HCT116 (cell line): ENCODE measurements around the gene FAHD1. TPM values are rescaled to one million over a fixed set of nuclear protein-coding genes. Genes with fewer than 3 reads are reported as not detected.

Experiments
- ATAC-seq: fragments of 200-7000 bp; cut with Tn5 transposase; 2 replicates; pipeline ENCODE4 v1.9.1; 2020; ENCODE audit warnings: mild to moderate bottlenecking, moderate library complexity
- BruUV-seq: library from RNA; stranded (reverse); fragments of 400-500 nt; replicated peaks from 2 replicates; lab custom pipeline; 2021; lab: Mats Ljungman, UMichigan
- CTCF ChIA-PET: fragments of 300-600 bp; sonication (Branson Sonifier 250); formaldehyde crosslinking; loops from one replicate; lab custom pipeline; 2021; ENCODE audit warnings: antibody characterized with exemption; lab: Charles Lee
- POLR2A ChIA-PET: fragments of 300-600, 350-600 bp; sonication (Branson Sonifier 250); formaldehyde crosslinking; loops from one replicate; lab custom pipeline; 2021; ENCODE audit warnings: antibody characterized with exemption; lab: Charles Lee
- RAD21 ChIA-PET, 2 experiments: fragments of 300-600 bp; sonication (Branson Sonifier 250); formaldehyde crosslinking; loops; one replicate each; lab custom pipeline; 2023; ENCODE audit warnings: low total read pairs in 2 of 2; ENCODE audit not compliant: uncharacterized antibody in 2 of 2, unreplicated experiment in 2 of 2, low non-redundant PET in 1 of 2; lab: Charles Lee
- DNase-seq: peaks from one replicate; pipeline ENCODE4 v3.0.0-alpha.2; 2010; ENCODE audit warnings: low read depth, low spot score
- H2AFZ ChIP-seq: fragments of 200-600 bp; shearing (Covaris generic), sonication (generic); 2 replicates; pipeline ENCODE4 v1.6.1; 2017; ENCODE audit warnings: low read depth, mixed run types, mixed read lengths, antibody characterized with exemption, low read length; ENCODE audit not compliant: poor library complexity, severe bottlenecking
- H3K27ac ChIP-seq: 2 replicates; pipeline ENCODE4 v1.5.1; 2012; ENCODE audit warnings: low read depth, low read length
- H3K27me3 ChIP-seq: fragments of 200-600 bp; sonication (generic); 2 replicates; pipeline ENCODE4 v1.6.1; 2016; ENCODE audit warnings: mixed run types, low read length, mixed read lengths; ENCODE audit not compliant: insufficient read depth
- H3K36me3 ChIP-seq, 2 experiments: fragments of 200-500 bp in 1 of 2; fragments of 200-600 bp in 1 of 2; sonication (Bioruptor generic) in 1 of 2; sonication (generic) in 1 of 2; 2 replicates each; pipeline versions ENCODE4 v1.5.1 to v1.6.1; 2014 to 2016; ENCODE audit warnings: low read length in 2 of 2, inconsistent platforms in 1 of 2, mixed read lengths in 1 of 2, mixed run types in 1 of 2; ENCODE audit not compliant: insufficient read depth in 2 of 2, control insufficient read depth in 1 of 2
- H3K4me1 ChIP-seq, 2 experiments: fragments of 200-600 bp in 1 of 2; sonication (generic) in 1 of 2; 2 replicates each; pipeline versions ENCODE4 v1.5.1 to v1.6.1; 2012 to 2017; ENCODE audit warnings: low read length in 2 of 2, inconsistent platforms in 1 of 2, mild to moderate bottlenecking in 1 of 2, mixed read lengths in 1 of 2, mixed run types in 1 of 2, moderate library complexity in 1 of 2; ENCODE audit not compliant: insufficient read depth in 2 of 2, control insufficient read depth in 1 of 2
- H3K4me2 ChIP-seq: fragments of 200-600 bp; sonication (generic); 2 replicates; pipeline ENCODE4 v1.6.1; 2017; ENCODE audit warnings: mixed run types, low read length, mixed read lengths
- H3K4me3 ChIP-seq, 2 experiments: fragments of 200-600 bp in 1 of 2; sonication (generic) in 1 of 2; replicated peaks in 1 of 2; 2 replicates each; pipeline ENCODE4 v1.5.1; 2011 to 2016; ENCODE audit warnings: low read length in 2 of 2, control low read depth in 1 of 2, low read depth in 1 of 2, mild to moderate bottlenecking in 1 of 2, mixed read lengths in 1 of 2, mixed run types in 1 of 2
- H3K79me2 ChIP-seq: fragments of 200-600 bp; sonication (generic); 2 replicates; pipeline ENCODE4 v1.6.1; 2017; ENCODE audit warnings: mild to moderate bottlenecking, mixed run types, low read length, moderate library complexity, mixed read lengths; ENCODE audit not compliant: insufficient read depth
- H3K9ac ChIP-seq: fragments of 200-600 bp; sonication (generic); 2 replicates; pipeline ENCODE4 v1.6.1; 2016; ENCODE audit warnings: low read length, mixed read lengths
- H3K9me2 ChIP-seq: fragments of 200-600 bp; sonication (generic), shearing (Covaris generic); 2 replicates; pipeline ENCODE4 v1.6.1; 2017; ENCODE audit warnings: mixed run types, mild to moderate bottlenecking, moderate library complexity; ENCODE audit not compliant: insufficient read depth
- H3K9me3 ChIP-seq, 2 experiments: fragments of 200-500 bp in 1 of 2; fragments of 200-600 bp in 1 of 2; sonication (Bioruptor generic) in 1 of 2; sonication (generic) in 1 of 2; 2 replicates each; pipeline ENCODE4 v1.6.1; 2014 to 2017; ENCODE audit warnings: low read length in 2 of 2, mixed read lengths in 2 of 2, inconsistent platforms in 1 of 2, low read depth in 1 of 2, mild to moderate bottlenecking in 1 of 2, mixed run types in 1 of 2, moderate library complexity in 1 of 2; ENCODE audit not compliant: control insufficient read depth in 1 of 2, insufficient read depth in 1 of 2
- H4K20me1 ChIP-seq: fragments of 200-600 bp; sonication (generic), shearing (Covaris generic); 2 replicates; pipeline ENCODE4 v1.6.1; 2017; ENCODE audit warnings: mixed run types, mild to moderate bottlenecking, moderate library complexity; ENCODE audit not compliant: insufficient read depth
- CBX3 ChIP-seq: IDR thresholded peaks from 2 replicates; pipeline ENCODE4 v1.6.1; 2012; ENCODE audit warnings: low read depth
- CEBPB ChIP-seq: IDR thresholded peaks from 2 replicates; pipeline ENCODE4 v1.6.1; 2012; ENCODE audit warnings: low read depth
- ELF1 ChIP-seq: IDR thresholded peaks from 2 replicates; pipeline ENCODE4 v1.6.1; 2012; ENCODE audit warnings: low read depth, borderline replicate concordance
- EZH2phosphoT487 ChIP-seq: fragments of 200-600 bp; IDR thresholded peaks from 2 replicates; pipeline ENCODE4 v1.6.1; 2018; ENCODE audit warnings: antibody characterized with exemption, borderline replicate concordance
- FOSL1 ChIP-seq: IDR thresholded peaks from 2 replicates; pipeline ENCODE4 v1.6.1; 2012; ENCODE audit warnings: low read depth
- JUND ChIP-seq: IDR thresholded peaks from 2 replicates; pipeline ENCODE4 v1.6.1; 2012
- POLR2A ChIP-seq: IDR thresholded peaks from 2 replicates; pipeline ENCODE4 v1.7.0; 2011; ENCODE audit warnings: borderline replicate concordance; ENCODE audit not compliant: insufficient read depth, insufficient read length; ENCODE audit errors: extremely low read depth
- RAD21 ChIP-seq: IDR thresholded peaks from 2 replicates; pipeline ENCODE4 v1.6.1; 2012; ENCODE audit warnings: low read depth, mild to moderate bottlenecking
- SIN3A ChIP-seq: IDR thresholded peaks from 2 replicates; pipeline ENCODE4 v1.6.1; 2012; ENCODE audit warnings: low read depth
- TCF7L2 ChIP-seq: IDR thresholded peaks from 2 replicates; pipeline ENCODE4 v1.7.0; 2011; ENCODE audit warnings: borderline replicate concordance, inconsistent platforms; ENCODE audit not compliant: insufficient read depth, insufficient read length; ENCODE audit errors: extremely low read depth
- YY1 ChIP-seq: IDR thresholded peaks from 2 replicates; pipeline ENCODE4 v1.6.1; 2011; ENCODE audit warnings: low read length, low read depth, moderate library complexity, mild to moderate bottlenecking; ENCODE audit not compliant: insufficient replicate concordance; ENCODE audit errors: extremely low read depth
- ZFX ChIP-seq: fragments of 450-650 bp; IDR thresholded peaks from 2 replicates; pipeline ENCODE4 v1.6.1; 2017
- ZNF274 ChIP-seq: fragments of 200-500 bp; sonication (Bioruptor generic); IDR thresholded peaks from 2 replicates; pipeline ENCODE4 v1.6.1; 2014; ENCODE audit warnings: mild to moderate bottlenecking, low read depth, low read length, inconsistent platforms
- intact Hi-C: fragments of 100-400 bp; cut with micrococcal nuclease; formaldehyde crosslinking; loops from 2 replicates; pipeline ENCODE4 v1.10.0; 2022
- total RNA-seq: library from RNA; stranded (reverse); gene quantifications from one replicate; pipeline ENCODE4 v1.2.1, GENCODE V29; 2021; ENCODE audit not compliant: unreplicated experiment
- TF ChIP-seq, protein P1 (sequence below): IDR thresholded peaks from 2 replicates; pipeline ENCODE4 v1.6.1; 2011; ENCODE audit warnings: mild to moderate bottlenecking, low read length, moderate library complexity; ENCODE audit not compliant: insufficient replicate concordance; ENCODE audit errors: extremely low read depth
- TF ChIP-seq, protein P2 (sequence below): IDR thresholded peaks from 2 replicates; pipeline ENCODE4 v1.6.1; 2012

Gene FAHD1
- total RNA-seq, 1 experiment from 2014 or later = 25.8 TPM

DNA sequence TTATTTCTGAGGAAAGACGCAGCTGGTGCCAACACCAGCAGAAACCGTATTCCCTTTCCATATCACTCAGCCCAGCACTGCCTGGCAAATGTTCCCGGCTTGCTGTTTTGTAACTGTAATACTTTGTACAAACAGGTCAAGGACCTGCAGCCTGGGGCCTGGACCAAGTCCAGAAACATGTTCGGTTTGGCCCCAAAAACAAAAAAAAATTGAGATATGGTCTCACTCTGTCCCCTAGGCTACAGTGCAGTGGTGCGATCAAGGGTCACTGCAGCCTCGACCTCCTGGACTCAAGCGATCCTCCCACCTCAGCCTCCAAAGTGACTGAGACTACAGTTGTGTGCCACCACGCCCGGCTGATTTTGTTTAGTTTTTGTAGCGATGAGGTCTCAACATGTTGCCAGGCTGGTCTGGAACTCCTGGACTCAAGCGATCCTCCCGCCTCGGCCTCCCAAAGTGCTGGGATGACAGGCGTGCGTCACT lies 1.6 kb upstream of the FAHD1 start:
- 0 out of 4 replicates have a peak, but pooled peaks cover 0 to 3% of the 10 kb centered on the region in 2 experiments for H3K36me3 ChIP-seq
- H3K27ac ChIP-seq = peak overlapping the region; percentile 80
- H4K20me1 ChIP-seq = peaks cover 5% of the 10 kb centered on the region; the same call in 1 of the 2 replicates
- intact Hi-C loops = no loop called here
- POLR2A ChIA-PET = no interaction called here
- no peaks in the 10 kb centered on the region for H3K9me2 ChIP-seq
- no peak for TF ChIP-seq RAD21
- TF ChIP-seq, protein P1, sequence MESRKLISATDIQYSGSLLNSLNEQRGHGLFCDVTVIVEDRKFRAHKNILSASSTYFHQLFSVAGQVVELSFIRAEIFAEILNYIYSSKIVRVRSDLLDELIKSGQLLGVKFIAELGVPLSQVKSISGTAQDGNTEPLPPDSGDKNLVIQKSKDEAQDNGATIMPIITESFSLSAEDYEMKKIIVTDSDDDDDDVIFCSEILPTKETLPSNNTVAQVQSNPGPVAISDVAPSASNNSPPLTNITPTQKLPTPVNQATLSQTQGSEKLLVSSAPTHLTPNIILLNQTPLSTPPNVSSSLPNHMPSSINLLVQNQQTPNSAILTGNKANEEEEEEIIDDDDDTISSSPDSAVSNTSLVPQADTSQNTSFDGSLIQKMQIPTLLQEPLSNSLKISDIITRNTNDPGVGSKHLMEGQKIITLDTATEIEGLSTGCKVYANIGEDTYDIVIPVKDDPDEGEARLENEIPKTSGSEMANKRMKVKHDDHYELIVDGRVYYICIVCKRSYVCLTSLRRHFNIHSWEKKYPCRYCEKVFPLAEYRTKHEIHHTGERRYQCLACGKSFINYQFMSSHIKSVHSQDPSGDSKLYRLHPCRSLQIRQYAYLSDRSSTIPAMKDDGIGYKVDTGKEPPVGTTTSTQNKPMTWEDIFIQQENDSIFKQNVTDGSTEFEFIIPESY = no peak
- TF ChIP-seq YY1 = no peak
- no peak for TF ChIP-seq JUND
- no peak for TF ChIP-seq FOSL1
- TF ChIP-seq POLR2A = no peak
- no peak for TF ChIP-seq TCF7L2
- no peak for TF ChIP-seq CEBPB
- TF ChIP-seq EZH2phosphoT487 = no peak
- TF ChIP-seq ELF1 = no peak
- no peak for TF ChIP-seq SIN3A
- no peak for TF ChIP-seq CBX3
- TF ChIP-seq, protein P2, sequence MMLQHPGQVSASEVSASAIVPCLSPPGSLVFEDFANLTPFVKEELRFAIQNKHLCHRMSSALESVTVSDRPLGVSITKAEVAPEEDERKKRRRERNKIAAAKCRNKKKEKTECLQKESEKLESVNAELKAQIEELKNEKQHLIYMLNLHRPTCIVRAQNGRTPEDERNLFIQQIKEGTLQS = no peak
- no peak for TF ChIP-seq ZNF274
- no peak for TF ChIP-seq ZFX
- no peak for ATAC-seq
- H2AFZ ChIP-seq = no peak overlapping the region
- H3K27me3 ChIP-seq = no peaks in the 10 kb centered on the region
- H3K79me2 ChIP-seq = peaks cover 30% of the 10 kb centered on the region
- peaks cover 14 to 17% of the 10 kb centered on the region in 2 experiments for H3K4me1 ChIP-seq
- H3K9me3 ChIP-seq = no peaks in the 10 kb centered on the region
- RAD21 ChIA-PET = no interaction called here
- H3K9ac ChIP-seq = peak overlapping the region; percentile 62
- DNase-seq = no peak
- CTCF ChIA-PET = interaction anchor here (1.2 to 1.7 kb wide), 2 partner anchors 12 kb away, joined by 3 to 4 read pairs; no protein-coding TSS in a partner anchor
- H3K4me2 ChIP-seq = peak overlapping the region; percentile 73
- H3K4me3 ChIP-seq = peak overlapping the region; percentile 90 to 98
- BruUV-seq = TSS peak; percentile 77
